Neutrophil (primary cell): ENCODE measurements around the gene PKIG.
"Not testable (repeated sequence)": the region's sequence is repeated elsewhere in the genome, so short reads cannot be mapped to it uniquely, and the experiment has no call there.

Source experiments
- H3K27ac ChIP-seq: fragments of 200-600 bp; sonication (generic); 2 replicates; pipeline ENCODE4 v1.5.1; 2016; ENCODE audit warnings: mild to moderate bottlenecking, moderate library complexity
- H3K27me3 ChIP-seq: fragments of 200-600 bp; sonication (generic); 2 replicates; pipeline ENCODE4 v1.6.0; 2016; ENCODE audit warnings: mild to moderate bottlenecking
- H3K36me3 ChIP-seq: fragments of 200-600 bp; sonication (generic); 2 replicates; pipeline ENCODE4 v1.5.1; 2017
- H3K4me1 ChIP-seq, 2 experiments: fragments of 200-600 bp in 1 of 2; sonication (generic) in 1 of 2; 1 replicate in 1 of 2; 2 replicates in 1 of 2; pipeline versions ENCODE4 v1.5.1 to v1.6.1; 2013 to 2016; ENCODE audit warnings: low read depth in 1 of 2, low read length in 1 of 2, mild to moderate bottlenecking in 1 of 2, moderate library complexity in 1 of 2; ENCODE audit not compliant: control insufficient read depth in 1 of 2, insufficient read depth in 1 of 2
- H3K4me3 ChIP-seq, 2 experiments: fragments of 200-600 bp in 1 of 2; sonication (generic) in 1 of 2; 1 replicate in 1 of 2; 2 replicates in 1 of 2; pipeline ENCODE4 v1.5.1; 2013 to 2016; ENCODE audit warnings: low read depth in 1 of 2, low read length in 1 of 2, mild to moderate bottlenecking in 1 of 2, moderate library complexity in 1 of 2
- H3K9me3 ChIP-seq: fragments of 200-600 bp; sonication (generic); 2 replicates; pipeline ENCODE4 v1.5.1; 2016
- TF ChIP-seq, protein P1 (sequence below): fragments of 200-600 bp; sonication (generic); IDR thresholded peaks from 2 replicates; pipeline ENCODE4 v1.5.1; 2016; ENCODE audit warnings: antibody characterized with exemption

PKIG gene

DNA sequence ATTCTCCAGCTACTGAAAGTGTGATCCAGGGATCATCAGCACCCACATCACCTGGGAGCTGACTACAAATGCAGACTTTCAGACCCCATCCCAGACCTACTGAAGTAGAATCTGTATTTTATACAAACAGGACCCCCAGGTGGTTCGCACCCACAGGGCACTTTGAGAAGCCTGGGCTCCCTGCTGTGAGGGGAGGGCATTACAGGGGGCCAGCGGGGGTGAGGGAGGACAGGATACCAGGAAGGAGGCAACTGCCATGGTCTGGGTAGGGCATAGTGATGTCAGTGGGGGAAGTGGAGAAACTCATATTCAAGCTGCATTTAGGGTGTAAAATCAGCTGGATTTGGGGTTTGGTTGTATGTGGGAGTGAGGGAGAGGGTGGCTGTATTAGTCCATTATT, 71.2 kb downstream of the PKIG start:
- TF ChIP-seq, protein P1, sequence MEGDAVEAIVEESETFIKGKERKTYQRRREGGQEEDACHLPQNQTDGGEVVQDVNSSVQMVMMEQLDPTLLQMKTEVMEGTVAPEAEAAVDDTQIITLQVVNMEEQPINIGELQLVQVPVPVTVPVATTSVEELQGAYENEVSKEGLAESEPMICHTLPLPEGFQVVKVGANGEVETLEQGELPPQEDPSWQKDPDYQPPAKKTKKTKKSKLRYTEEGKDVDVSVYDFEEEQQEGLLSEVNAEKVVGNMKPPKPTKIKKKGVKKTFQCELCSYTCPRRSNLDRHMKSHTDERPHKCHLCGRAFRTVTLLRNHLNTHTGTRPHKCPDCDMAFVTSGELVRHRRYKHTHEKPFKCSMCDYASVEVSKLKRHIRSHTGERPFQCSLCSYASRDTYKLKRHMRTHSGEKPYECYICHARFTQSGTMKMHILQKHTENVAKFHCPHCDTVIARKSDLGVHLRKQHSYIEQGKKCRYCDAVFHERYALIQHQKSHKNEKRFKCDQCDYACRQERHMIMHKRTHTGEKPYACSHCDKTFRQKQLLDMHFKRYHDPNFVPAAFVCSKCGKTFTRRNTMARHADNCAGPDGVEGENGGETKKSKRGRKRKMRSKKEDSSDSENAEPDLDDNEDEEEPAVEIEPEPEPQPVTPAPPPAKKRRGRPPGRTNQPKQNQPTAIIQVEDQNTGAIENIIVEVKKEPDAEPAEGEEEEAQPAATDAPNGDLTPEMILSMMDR: no peak
- Histone ChIP-seq H3K27ac (no peak overlapping the region), H3K9me3 (no peaks in the 10 kb centered on the region), H3K4me3 (no peak overlapping the region), H3K27me3 (peaks cover 18% of the 10 kb centered on the region), H3K4me1 (peaks cover 15 to 17% of the 10 kb centered on the region in 2 experiments), H3K36me3 (no peaks in the 10 kb centered on the region)

DNA sequence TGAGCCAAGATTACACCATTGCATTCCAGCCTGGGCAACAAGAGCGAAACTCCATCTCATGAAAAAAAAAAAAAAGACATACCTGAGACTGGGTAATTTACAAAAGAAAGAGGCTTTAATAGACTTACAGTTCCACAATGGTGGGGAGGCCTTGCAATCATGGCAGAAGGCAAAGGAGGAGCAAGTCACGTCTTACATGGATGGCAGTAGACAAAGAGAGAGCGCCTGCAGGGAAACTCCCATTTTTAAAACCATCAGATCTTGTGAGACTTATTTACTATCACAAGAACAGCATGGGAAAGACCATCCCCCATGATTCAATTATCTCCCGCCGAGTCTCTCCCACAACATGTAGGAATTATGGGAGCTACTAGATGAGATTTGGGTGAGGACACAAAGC, 71.8 kb downstream of the PKIG start:
- H3K36me3 ChIP-seq, H3K9me3 ChIP-seq, H3K4me3 ChIP-seq, H3K27ac ChIP-seq: not testable (repeated sequence)
- H3K27me3 ChIP-seq: peaks cover 18% of the 10 kb centered on the region
- H3K4me1 ChIP-seq: peaks cover 15 to 17% of the 10 kb centered on the region in 2 experiments

DNA sequence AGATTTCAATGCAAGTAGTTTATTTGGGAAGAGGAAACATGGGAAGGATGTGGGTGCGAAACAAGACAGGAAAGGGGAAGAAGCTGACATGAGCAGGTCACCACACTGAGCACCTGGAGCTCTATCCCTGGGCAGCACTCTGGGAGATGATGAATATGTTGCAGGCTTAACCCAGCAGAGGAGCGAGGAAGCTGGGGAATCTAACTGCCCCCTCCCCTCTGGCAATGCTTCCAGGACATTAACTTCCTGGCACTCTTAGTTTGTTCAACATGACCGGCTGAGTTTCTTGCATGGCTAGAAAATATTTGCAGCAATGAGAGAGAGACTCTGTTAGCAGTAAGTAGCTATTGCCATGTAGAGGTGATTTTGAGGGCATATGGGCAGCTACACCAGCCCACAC, 74.1 kb downstream of the PKIG start:
- H3K9me3 ChIP-seq: no peaks in the 10 kb centered on the region
- H3K27me3 ChIP-seq: peaks cover 9% of the 10 kb centered on the region
- no peak overlapping the region for H3K27ac ChIP-seq
- H3K36me3 ChIP-seq: no peaks in the 10 kb centered on the region
- no peak overlapping the region for H3K4me3 ChIP-seq
- TF ChIP-seq, protein P1: no peak
- peaks cover 7 to 8% of the 10 kb centered on the region in 2 experiments for H3K4me1 ChIP-seq

DNA sequence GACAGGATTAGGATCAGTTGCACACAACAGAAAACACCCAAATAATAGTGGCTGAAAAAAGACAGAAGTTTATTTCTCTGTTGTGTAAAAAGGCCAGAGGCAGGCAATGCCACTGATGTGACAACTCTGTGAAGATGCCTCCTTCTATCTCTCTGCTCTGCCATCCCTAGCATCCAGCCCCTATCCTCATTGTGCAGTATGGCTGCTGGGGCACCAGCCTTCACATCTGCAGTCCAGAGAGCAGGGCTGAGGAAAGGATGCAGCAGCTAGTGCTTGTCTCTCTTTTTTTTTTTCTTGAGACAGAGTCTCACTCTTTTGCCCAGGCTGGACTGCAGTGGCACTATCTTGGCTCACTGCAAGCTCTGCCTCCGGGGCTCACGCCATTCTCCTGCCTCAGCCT, 75.5 kb downstream of the PKIG start:
- no peaks in the 10 kb centered on the region for H3K9me3 ChIP-seq
- peaks cover 4% of the 10 kb centered on the region for H3K27me3 ChIP-seq
- no peak overlapping the region for H3K4me3 ChIP-seq
- H3K36me3 ChIP-seq: no peaks in the 10 kb centered on the region
- TF ChIP-seq, protein P1: no peak
- no peaks in the 10 kb centered on the region for H3K4me1 ChIP-seq
- no peak overlapping the region for H3K27ac ChIP-seq

DNA sequence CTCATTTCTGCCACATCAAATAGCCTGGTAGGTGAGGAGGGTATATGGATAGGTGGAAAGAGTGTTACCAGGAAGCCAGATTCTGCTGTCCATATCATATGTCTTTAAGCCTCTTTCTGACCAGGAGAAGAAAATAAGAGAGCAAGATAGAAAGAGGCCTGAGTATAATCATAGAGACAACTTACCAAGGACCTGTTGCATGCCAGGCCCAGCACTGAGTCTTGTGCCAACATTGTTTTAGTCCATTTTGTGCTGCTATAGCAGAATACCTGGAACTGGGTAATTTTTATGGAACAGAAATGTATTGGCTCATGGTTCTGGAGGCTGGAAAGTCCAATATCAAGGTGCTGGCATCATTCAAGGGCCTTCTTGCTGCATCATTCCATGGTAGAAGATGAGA, 76.4 kb downstream of the PKIG start:
- no peaks in the 10 kb centered on the region for H3K36me3 ChIP-seq
- H3K4me1 ChIP-seq: peaks cover 0 to under 1% of the 10 kb centered on the region in 2 experiments
- no peak overlapping the region for H3K4me3 ChIP-seq
- no peaks in the 10 kb centered on the region for H3K9me3 ChIP-seq
- no peaks in the 10 kb centered on the region for H3K27me3 ChIP-seq
- TF ChIP-seq, protein P1: no peak
- no peak overlapping the region for H3K27ac ChIP-seq

DNA sequence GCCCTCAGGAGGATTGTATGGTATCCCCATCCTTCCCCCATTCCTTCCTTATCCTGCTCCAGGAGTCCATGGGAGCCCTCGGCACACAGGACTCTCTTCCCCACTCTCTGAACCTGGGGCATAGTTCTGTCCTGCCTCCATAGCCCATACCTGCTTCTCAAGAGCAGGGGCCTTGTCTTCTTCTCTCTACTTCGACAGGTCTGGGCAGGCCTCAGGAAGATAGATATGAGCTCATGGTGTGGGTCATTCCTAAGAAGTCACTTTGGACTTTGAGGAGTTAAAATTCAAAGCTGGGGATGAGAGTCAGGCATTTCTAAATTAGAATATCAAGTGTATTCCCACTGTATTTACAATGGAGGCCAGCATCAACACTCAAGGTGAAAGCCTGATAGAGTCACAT, 77.6 kb downstream of the PKIG start:
- TF ChIP-seq, protein P1: no peak
- H3K4me3 ChIP-seq: no peak overlapping the region
- no peaks in the 10 kb centered on the region for H3K27me3 ChIP-seq

More for the DNA sequence above, 77.6 kb downstream of the PKIG start:
- H3K9me3 ChIP-seq: no peaks in the 10 kb centered on the region
- H3K4me1 ChIP-seq: peaks cover 0 to 6% of the 10 kb centered on the region in 2 experiments
- no peaks in the 10 kb centered on the region for H3K36me3 ChIP-seq
- no peak overlapping the region for H3K27ac ChIP-seq
